A549 treated with CpdA at 1 μM for 4 hours (cell line): ENCODE results near the gene LPAR5. TPM values are rescaled to one million over a fixed set of nuclear protein-coding genes. Genes with fewer than 3 reads are reported as not detected.

Source experiments
- total RNA-seq: library from RNA; stranded (reverse); fragments of 200-300 nt; extraction: Qiagen RNA extraction; gene quantifications from 5 replicates; pipeline ENCODE4 v1.2.3, GENCODE V29; 2022; ENCODE audit warnings: low read depth

The LPAR5 gene
- 0.34 to 0.59 TPM (median 0.54 TPM) in 5 replicates for total RNA-seq

GRCh38 chr12:6635856-6636531 is at the start of gene LPAR5:
TSS of gene LPAR5 (minus strand) at chr12:6635959. CDS start at chr12:6621248, 14,711 bp downstream.

GRCh38 chr12:6662906-6663742 is 27.4 kb upstream of the LPAR5 start, which contains the start of gene ING4:
TSS of gene ING4 (minus strand) at chr12:6663119. CDS start at chr12:6663101, 18 bp downstream.

GRCh38 chr12:6647083-6647604 is 11.4 kb upstream of the LPAR5 start, which contains the start of gene ACRBP:
TSS of gene ACRBP (minus strand) at chr12:6647432. CDS start at chr12:6647366, 66 bp downstream.

Other genes with a start within 250 kb of the LPAR5 start
- not detected in 5 replicates for gene CD27, start 191.0 kb downstream of the LPAR5 start, total RNA-seq
- gene TAPBPL, start 183.9 kb downstream of the LPAR5 start, total RNA-seq: 3.3 to 4.0 TPM (median 3.5 TPM) in 5 replicates
- 9.3 to 14.6 TPM (median 11.5 TPM) in 5 replicates for gene VAMP1, start 165.3 kb downstream of the LPAR5 start, total RNA-seq
- gene MRPL51, start 142.7 kb downstream of the LPAR5 start, total RNA-seq: 309 to 338 TPM (median 322 TPM) in 5 replicates
- gene NCAPD2, start 141.9 kb downstream of the LPAR5 start, total RNA-seq: 61.0 to 81.2 TPM (median 71.4 TPM) in 5 replicates
- gene GAPDH, start 101.4 kb downstream of the LPAR5 start, total RNA-seq: 6,616 to 9,315 TPM (median 8,933 TPM) in 5 replicates
- gene IFFO1, start 79.9 kb downstream of the LPAR5 start, total RNA-seq: 2.2 to 3.2 TPM (median 2.3 TPM) in 5 replicates
- gene NOP2, start 67.7 kb downstream of the LPAR5 start, total RNA-seq: 105 to 124 TPM (median 114 TPM) in 5 replicates
- gene CHD4, start 28.6 kb downstream of the LPAR5 start, total RNA-seq: 64.4 to 86.3 TPM (median 68.7 TPM) in 5 replicates
- 0.10 to 0.24 TPM (median 0.18 TPM) in 4 of 5 replicates, not detected in the other for gene ACRBP, start 11.5 kb upstream of the LPAR5 start, total RNA-seq
- gene ING4, start 27.2 kb upstream of the LPAR5 start, total RNA-seq: 12.4 to 18.9 TPM (median 17.0 TPM) in 5 replicates
- 52.4 to 68.0 TPM (median 62.6 TPM) in 5 replicates for gene ZNF384, start 53.4 kb upstream of the LPAR5 start, total RNA-seq
- gene PIANP, start 64.9 kb upstream of the LPAR5 start, total RNA-seq: 0.43 to 1.0 TPM (median 0.87 TPM) in 5 replicates
- 48.5 to 61.1 TPM (median 55.6 TPM) in 5 replicates for gene COPS7A, start 88.1 kb upstream of the LPAR5 start, total RNA-seq
- 262 to 311 TPM (median 307 TPM) in 5 replicates for gene MLF2, start 117.2 kb upstream of the LPAR5 start, total RNA-seq
- gene PTMS, start 130.4 kb upstream of the LPAR5 start, total RNA-seq: 593 to 1,064 TPM (median 878 TPM) in 5 replicates
- gene LAG3, start 136.6 kb upstream of the LPAR5 start, total RNA-seq: 0.87 to 2.2 TPM (median 1.6 TPM) in 5 replicates
- gene CD4, start 153.6 kb upstream of the LPAR5 start, total RNA-seq: not detected in 5 replicates
- 0.31 to 0.54 TPM (median 0.42 TPM) in 5 replicates for gene GPR162, start 185.9 kb upstream of the LPAR5 start, total RNA-seq
- gene P3H3, start 192.4 kb upstream of the LPAR5 start, total RNA-seq: 20.2 to 31.6 TPM (median 27.4 TPM) in 5 replicates
- 1.7 to 2.4 TPM (median 1.9 TPM) in 5 replicates for gene GNB3, start 205.0 kb upstream of the LPAR5 start, total RNA-seq
- gene CDCA3, start 215.3 kb upstream of the LPAR5 start, total RNA-seq: 80.3 to 92.3 TPM (median 82.2 TPM) in 5 replicates
- 74.6 to 97.4 TPM (median 77.2 TPM) in 5 replicates for gene USP5, start 216.2 kb upstream of the LPAR5 start, total RNA-seq
- gene TPI1, start 231.6 kb upstream of the LPAR5 start, total RNA-seq: 1,360 to 1,675 TPM (median 1,619 TPM) in 5 replicates
- 16.8 to 22.9 TPM (median 19.9 TPM) in 5 replicates for gene SPSB2, start 237.3 kb upstream of the LPAR5 start, total RNA-seq